SK-N-SH (cell line): ENCODE results near the gene PEAK1.

Source experiments
- FOXJ3 ChIP-seq: sonication (generic); formaldehyde crosslinking; IDR thresholded peaks from 2 replicates; pipeline ENCODE4 v1.5.1; 2020; ENCODE audit warnings: mild to moderate bottlenecking, missing genetic modification reagents
- MAX ChIP-seq: IDR thresholded peaks from 2 replicates; pipeline ENCODE4 v1.4.0; 2012; ENCODE audit warnings: low read depth
- MEF2A ChIP-seq: IDR thresholded peaks from 2 replicates; pipeline ENCODE4 v1.4.0; 2012; ENCODE audit warnings: low read depth, borderline replicate concordance
- RAD21 ChIP-seq: IDR thresholded peaks from 2 replicates; pipeline ENCODE4 v1.6.1; 2012; ENCODE audit warnings: mild to moderate bottlenecking, low read length
- YY1 ChIP-seq: IDR thresholded peaks from 2 replicates; pipeline ENCODE4 v1.4.0; 2012; ENCODE audit warnings: low read depth, mild to moderate bottlenecking
- TF ChIP-seq, protein P1 (sequence below): fragments of 200-600 bp; sonication (generic); IDR thresholded peaks from 2 replicates; pipeline ENCODE4 v1.6.1; 2017; ENCODE audit warnings: antibody characterized with exemption, mild to moderate bottlenecking, moderate library complexity
- TF ChIP-seq, protein P2 (sequence below): IDR thresholded peaks from 2 replicates; pipeline ENCODE4; 2012

DNA sequence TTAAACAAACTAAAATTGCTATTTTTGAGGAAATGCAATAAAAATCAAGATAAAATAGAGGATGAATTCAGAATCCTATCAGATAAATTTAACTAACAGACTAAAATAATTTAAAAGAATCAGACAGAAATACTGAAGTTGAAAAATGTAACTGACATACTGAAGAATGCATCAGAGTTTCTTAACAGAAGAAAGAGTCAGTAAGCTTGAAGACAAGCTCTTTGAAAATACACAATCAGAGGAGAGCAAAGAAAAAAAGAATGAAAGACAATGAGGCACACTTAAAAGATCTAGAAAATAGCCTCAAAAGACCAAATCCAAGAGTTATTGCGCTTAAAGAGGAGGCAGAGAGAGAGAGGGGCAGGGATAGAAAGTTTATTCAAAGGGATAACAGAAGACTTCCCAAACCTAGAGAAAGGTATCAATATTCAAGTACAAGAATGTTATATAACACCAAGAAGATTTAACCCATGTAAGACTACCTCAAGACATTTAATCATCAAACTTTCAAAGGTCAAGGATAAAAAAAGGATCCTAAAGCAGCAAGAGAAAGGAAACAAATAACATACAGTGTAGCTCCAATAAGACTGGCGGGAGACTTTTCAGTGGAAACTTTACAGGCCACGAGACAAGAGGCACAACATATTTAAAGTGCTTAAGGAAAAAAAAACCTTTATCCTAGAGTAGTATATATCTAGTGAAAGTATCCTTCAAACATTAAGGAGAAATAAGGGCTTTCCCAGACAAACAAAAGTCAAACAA, 24.7 kb downstream of the PEAK1 start:
- TF ChIP-seq RAD21: no peak
- TF ChIP-seq, protein P1, sequence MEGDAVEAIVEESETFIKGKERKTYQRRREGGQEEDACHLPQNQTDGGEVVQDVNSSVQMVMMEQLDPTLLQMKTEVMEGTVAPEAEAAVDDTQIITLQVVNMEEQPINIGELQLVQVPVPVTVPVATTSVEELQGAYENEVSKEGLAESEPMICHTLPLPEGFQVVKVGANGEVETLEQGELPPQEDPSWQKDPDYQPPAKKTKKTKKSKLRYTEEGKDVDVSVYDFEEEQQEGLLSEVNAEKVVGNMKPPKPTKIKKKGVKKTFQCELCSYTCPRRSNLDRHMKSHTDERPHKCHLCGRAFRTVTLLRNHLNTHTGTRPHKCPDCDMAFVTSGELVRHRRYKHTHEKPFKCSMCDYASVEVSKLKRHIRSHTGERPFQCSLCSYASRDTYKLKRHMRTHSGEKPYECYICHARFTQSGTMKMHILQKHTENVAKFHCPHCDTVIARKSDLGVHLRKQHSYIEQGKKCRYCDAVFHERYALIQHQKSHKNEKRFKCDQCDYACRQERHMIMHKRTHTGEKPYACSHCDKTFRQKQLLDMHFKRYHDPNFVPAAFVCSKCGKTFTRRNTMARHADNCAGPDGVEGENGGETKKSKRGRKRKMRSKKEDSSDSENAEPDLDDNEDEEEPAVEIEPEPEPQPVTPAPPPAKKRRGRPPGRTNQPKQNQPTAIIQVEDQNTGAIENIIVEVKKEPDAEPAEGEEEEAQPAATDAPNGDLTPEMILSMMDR: no peak
- no peak for TF ChIP-seq YY1
- TF ChIP-seq, protein P2, sequence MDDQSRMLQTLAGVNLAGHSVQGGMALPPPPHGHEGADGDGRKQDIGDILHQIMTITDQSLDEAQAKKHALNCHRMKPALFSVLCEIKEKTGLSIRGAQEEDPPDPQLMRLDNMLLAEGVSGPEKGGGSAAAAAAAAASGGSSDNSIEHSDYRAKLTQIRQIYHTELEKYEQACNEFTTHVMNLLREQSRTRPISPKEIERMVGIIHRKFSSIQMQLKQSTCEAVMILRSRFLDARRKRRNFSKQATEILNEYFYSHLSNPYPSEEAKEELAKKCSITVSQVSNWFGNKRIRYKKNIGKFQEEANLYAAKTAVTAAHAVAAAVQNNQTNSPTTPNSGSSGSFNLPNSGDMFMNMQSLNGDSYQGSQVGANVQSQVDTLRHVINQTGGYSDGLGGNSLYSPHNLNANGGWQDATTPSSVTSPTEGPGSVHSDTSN: no peak
- no peak for TF ChIP-seq FOXJ3 (CRISPR knock-in tag)
- no peak for TF ChIP-seq MAX
- no peak for TF ChIP-seq MEF2A
